ENCODE measurements around the gene SLCO4A1.

SLCO4A1 gene

DNA sequence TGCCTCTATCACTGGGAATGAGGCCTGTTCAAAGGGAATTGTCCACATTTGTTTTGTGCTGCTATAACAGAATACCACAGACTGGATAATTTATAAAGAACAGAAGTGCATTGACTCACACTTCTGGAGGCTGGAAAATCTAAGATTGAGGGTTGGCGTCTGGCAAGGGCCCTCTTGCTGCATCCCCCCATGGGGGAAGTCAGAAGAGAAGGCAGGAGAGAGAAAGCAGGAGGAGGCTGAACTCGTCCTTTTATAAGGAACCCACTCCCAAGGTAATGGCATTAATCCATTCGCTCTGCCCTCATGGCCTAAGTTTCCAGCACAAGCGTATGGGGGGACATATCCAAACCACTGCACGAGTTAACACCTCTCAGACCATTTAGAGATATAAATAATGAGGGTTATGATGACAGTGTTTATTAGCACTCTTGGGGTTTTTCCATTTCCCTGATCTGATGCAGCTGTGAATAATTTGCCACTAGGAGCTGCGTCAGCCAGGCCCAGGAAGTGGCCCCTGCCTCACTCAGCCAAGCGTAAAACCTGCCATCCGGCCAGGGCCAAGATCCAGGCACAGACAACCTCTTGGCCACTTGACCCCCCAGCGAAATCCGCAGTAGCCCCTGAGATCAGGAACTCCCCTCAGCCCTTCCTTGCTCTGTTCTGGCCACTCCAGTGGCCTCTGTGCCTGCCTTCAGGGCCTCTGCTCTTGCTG is 14.2 kb upstream of the SLCO4A1 start:
- DNase-seq = no peak
- H3K4me3 Mint-ChIP-seq = no peak overlapping the region
- H3K9me3 Mint-ChIP-seq = no peaks in the 10 kb centered on the region
- H3K27ac Mint-ChIP-seq = no peak overlapping the region
- H3K4me1 Mint-ChIP-seq = peaks cover 37% of the 10 kb centered on the region
- TF ChIP-seq, protein P1, sequence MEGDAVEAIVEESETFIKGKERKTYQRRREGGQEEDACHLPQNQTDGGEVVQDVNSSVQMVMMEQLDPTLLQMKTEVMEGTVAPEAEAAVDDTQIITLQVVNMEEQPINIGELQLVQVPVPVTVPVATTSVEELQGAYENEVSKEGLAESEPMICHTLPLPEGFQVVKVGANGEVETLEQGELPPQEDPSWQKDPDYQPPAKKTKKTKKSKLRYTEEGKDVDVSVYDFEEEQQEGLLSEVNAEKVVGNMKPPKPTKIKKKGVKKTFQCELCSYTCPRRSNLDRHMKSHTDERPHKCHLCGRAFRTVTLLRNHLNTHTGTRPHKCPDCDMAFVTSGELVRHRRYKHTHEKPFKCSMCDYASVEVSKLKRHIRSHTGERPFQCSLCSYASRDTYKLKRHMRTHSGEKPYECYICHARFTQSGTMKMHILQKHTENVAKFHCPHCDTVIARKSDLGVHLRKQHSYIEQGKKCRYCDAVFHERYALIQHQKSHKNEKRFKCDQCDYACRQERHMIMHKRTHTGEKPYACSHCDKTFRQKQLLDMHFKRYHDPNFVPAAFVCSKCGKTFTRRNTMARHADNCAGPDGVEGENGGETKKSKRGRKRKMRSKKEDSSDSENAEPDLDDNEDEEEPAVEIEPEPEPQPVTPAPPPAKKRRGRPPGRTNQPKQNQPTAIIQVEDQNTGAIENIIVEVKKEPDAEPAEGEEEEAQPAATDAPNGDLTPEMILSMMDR (IDR thresholded peaks at IDR 0.05) = no peak
- H3K36me3 Mint-ChIP-seq (ENCODE audit: low read depth) = no peaks in the 10 kb centered on the region
- H3K27me3 Mint-ChIP-seq (ENCODE audit: low read depth, poor library complexity) = peaks cover 17% of the 10 kb centered on the region

DNA sequence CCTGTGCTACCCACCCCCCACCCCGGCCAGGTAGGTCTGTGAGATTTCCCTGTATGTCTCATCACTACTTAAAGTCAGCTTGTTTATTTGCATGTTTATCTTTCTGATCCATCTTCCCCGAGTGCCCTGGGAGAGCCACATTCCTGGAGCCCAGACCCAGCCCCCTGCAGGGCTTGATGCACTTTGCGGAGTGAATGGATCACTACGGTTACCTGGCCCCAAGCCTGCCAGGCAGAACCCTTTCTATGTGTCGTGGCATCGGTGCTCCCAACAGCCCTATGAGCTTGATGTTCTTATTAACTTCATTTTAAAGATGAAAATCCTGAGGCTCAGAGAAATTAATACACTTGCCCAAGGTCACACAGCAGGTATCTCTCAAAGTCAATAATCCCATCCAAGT is 13.6 kb upstream of the SLCO4A1 start:
- no peak for DNase-seq
- TF ChIP-seq, protein P1 (IDR thresholded peaks at IDR 0.05) = no peak
- Mint-ChIP-seq H3K4me1 (peaks cover 37% of the 10 kb centered on the region), H3K4me3 (no peak overlapping the region), H3K27me3 (ENCODE audit: low read depth, poor library complexity) (peaks cover 19% of the 10 kb centered on the region), H3K36me3 (ENCODE audit: low read depth) (no peaks in the 10 kb centered on the region), H3K27ac (no peak overlapping the region), H3K9me3 (no peaks in the 10 kb centered on the region)

DNA sequence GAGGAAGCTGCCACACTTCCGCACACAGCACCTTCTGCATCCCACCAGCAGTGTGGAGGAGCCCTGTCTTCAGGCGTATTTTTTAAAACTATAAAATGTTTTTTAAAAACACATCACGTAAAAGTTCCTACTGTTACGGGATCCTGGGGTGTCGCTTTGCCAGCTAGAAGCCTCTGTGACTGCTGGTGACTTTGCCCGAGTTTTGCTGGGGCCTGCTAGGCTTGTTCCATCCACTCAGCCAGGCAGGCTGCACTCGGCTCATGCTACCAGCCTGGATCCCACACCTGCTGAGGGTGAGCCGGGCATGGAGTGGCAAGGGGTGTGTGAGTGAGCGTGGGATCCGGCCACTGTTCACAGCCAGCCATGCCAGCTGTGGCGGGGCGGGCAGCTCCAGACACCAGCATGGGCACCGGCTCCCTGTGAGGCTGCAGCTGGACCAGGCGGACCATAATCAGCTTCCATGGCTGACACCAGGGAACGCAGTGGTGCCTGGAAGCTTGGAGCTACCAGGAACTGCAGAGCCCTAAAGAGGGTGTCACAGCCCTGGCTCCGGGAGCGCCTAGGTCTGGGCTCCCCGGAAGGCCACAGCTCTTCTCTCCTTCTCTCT is 12.3 kb upstream of the SLCO4A1 start:
- DNase-seq = no peak
- TF ChIP-seq, protein P1 (IDR thresholded peaks at IDR 0.05) = no peak
- H3K4me3 Mint-ChIP-seq = no peak overlapping the region
- H3K27me3 Mint-ChIP-seq (ENCODE audit: low read depth, poor library complexity) = peaks cover 17% of the 10 kb centered on the region
- no peaks in the 10 kb centered on the region for H3K36me3 Mint-ChIP-seq (ENCODE audit: low read depth)
- H3K9me3 Mint-ChIP-seq = no peaks in the 10 kb centered on the region
- H3K4me1 Mint-ChIP-seq = peaks cover 37% of the 10 kb centered on the region
- no peak overlapping the region for H3K27ac Mint-ChIP-seq

DNA sequence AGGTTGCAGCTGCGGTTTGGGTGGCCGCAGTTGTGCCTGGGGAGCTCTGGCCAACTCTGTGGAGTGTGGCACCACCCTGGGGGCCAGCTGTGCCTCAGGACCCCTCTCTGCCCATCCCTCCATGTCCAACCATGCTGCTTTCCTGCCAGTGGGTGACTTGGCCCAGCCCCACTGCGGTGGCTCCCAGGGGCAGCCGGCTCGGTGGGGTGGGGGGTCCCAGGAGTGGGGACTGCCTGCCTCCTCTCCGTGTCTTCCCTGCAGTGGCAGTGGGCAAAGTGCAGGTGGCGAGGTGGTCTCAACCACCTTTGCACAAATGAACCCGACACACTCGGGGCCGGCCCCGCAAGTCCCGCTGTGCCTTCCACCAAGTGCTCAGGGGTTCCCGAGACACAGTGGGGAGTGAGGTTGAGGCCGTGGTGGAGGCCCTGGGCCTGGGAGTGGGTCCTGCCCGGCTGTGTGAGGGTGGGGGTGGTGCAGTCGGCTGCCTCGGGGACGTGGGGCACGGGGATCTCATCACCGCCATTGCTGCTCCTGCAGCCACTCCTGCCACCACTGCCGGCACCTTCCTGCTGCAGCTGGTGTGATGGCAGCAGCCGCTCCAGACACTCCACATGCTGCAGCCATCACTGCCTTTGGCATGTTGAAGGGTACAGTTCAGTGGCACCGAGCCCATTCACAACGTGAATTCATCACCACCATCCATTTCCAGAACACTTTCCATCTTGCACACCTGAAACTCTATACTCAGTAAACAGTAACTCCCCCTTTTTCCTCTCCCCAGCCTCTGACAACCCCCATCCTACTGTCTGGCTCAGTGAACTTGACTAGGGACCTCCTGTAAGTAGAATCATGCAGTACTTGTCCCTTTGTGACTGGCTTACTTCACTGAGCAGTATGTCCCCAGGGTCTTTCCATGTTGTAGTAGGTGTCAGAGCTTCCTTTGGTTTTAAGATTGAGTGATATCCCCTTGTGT is 10.7 kb upstream of the SLCO4A1 start:
- TF ChIP-seq, protein P1 (IDR thresholded peaks at IDR 0.05) = no peak
- H3K4me3 Mint-ChIP-seq = no peak overlapping the region
- no peak overlapping the region for H3K27ac Mint-ChIP-seq
- peaks cover 17% of the 10 kb centered on the region for H3K27me3 Mint-ChIP-seq (ENCODE audit: low read depth, poor library complexity)
- H3K4me1 Mint-ChIP-seq = peaks cover 53% of the 10 kb centered on the region
- DNase-seq = no peak
- no peaks in the 10 kb centered on the region for H3K9me3 Mint-ChIP-seq
- no peaks in the 10 kb centered on the region for H3K36me3 Mint-ChIP-seq (ENCODE audit: low read depth)

DNA sequence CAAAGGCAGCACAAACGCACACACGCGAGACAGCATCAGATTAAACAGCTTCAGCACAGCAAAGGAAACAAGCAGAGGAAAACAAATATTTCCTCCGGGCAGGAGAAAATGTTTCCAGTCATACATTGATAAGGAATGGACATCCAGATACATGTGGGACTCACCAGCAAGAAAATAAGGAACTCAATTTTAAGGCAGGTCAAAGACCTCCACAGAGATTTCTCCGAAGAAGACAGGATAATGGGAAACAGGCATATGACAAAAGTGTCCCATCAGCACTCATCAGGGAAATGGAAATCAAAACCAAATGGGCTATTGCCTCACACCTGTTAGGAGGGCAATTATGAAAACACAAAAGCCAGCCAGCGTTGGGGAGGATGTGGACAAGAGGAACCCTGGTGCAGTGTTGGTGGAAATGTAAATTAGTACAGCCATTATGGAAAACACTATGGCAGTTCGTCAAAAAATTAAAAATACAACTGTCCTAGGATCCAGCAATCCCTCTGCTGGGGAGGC is 9.7 kb upstream of the SLCO4A1 start:
- TF ChIP-seq, protein P1 (IDR thresholded peaks at IDR 0.05) = no peak
- no peaks in the 10 kb centered on the region for H3K36me3 Mint-ChIP-seq (ENCODE audit: low read depth)
- DNase-seq = no peak
- H3K27ac Mint-ChIP-seq = no peak overlapping the region
- H3K9me3 Mint-ChIP-seq = no peaks in the 10 kb centered on the region
- peaks cover 22% of the 10 kb centered on the region for H3K27me3 Mint-ChIP-seq (ENCODE audit: low read depth, poor library complexity)
- H3K4me1 Mint-ChIP-seq = peaks cover 60% of the 10 kb centered on the region
- no peak overlapping the region for H3K4me3 Mint-ChIP-seq
